ENCODE measurements around the gene WFDC6. TPM values are rescaled to one million over a fixed set of nuclear protein-coding genes. Genes with fewer than 3 reads are reported as not detected.

The WFDC6 gene
- total and polyA plus RNA-seq, 2 of the 8 experiments (the other 6 are each of a cell fraction or from before 2014, with no cell fraction given) = not detected

DNA sequence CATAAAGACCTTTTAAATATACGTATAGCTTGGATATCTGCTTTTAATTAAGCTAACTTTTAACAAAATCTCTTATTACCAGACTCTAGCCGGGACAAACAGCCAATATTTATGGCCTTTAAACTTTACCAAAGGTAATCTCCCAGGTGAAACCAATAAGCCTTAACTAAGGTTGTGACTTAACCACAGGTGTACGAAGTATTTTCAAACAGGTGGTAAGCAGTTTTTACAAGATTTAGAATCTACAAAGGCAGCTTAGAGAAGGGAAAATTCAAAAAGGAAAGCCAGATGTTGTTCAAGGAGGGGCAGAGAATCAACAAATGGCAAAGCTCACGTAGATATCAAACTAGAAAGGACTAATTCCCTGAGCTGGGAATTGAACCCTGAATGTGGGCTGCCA is 53.9 kb downstream of the WFDC6 start:
- no peak overlapping the region for H2BK5ac ChIP-seq (ENCODE audit: low read depth, low read length)
- no peak for DNase-seq (ENCODE audit: low read depth in 1 of 2, low spot score in 2 of 2)
- WGBS, 2 experiments (ENCODE audit: extremely low coverage in 1 of 2, insufficient coverage in 1 of 2, insufficient read length in 1 of 2, insufficient replicate concordance in 2 of 2, low coverage in 1 of 2, low lambda C conversion rate in 2 of 2, missing lambda C conversion rate in 1 of 2) = 81% methylated on average over 4 of the region's 4 CpGs; no CpG with 5 or more reads in 1 of the 2 experiments
- no peak overlapping the region for H3K27ac ChIP-seq (ENCODE audit: low read depth, low read length)
- no peak overlapping the region for H2BK20ac ChIP-seq (ENCODE audit: low read length)
- no peak overlapping the region for H3K4me3 ChIP-seq (ENCODE audit: extremely low read depth in 1 of 4, insufficient read depth in 2 of 4, low read depth in 3 of 4, low read length in 4 of 4)
- peaks cover 2% of the 10 kb centered on the region; the same call in 1 of the 2 replicates for H3K23me2 ChIP-seq (ENCODE audit: low read depth, low read length)
- no peak overlapping the region for H3K56ac ChIP-seq (replicated peaks; ENCODE audit: insufficient read length, low read depth, low read length)
- H3K9ac ChIP-seq (replicated peaks in 1 of 4; ENCODE audit: extremely low read depth in 1 of 4, low read depth in 3 of 4, low read length in 3 of 4) = no peak overlapping the region
- H4K20me1 ChIP-seq (replicated peaks in 1 of 2; ENCODE audit: control insufficient read depth in 1 of 2, insufficient read depth in 2 of 2, low read length in 2 of 2) = no peaks in the 10 kb centered on the region
- no peak overlapping the region for H2AK5ac ChIP-seq (ENCODE audit: low read depth, low read length)
- H2BK15ac ChIP-seq (ENCODE audit: low read length) = no peak overlapping the region
- ChIA-PET POLR2A (ENCODE audit: partially characterized antibody) (interaction anchor here (1.5 to 5.6 kb wide), 2 partner anchors 15 to 115 kb away, joined by 4 to 24 read pairs; partner anchors contain the start of gene WFDC2), CTCF (ENCODE audit: partially characterized antibody) (interaction anchor here (0.6 to 6.2 kb wide), 19 partner anchors 13 to 286 kb away, joined by 3 to 68 read pairs (median 5); partner anchors contain the start of genes WFDC10A and WFDC2)
- no peaks in the 10 kb centered on the region for H3K9me3 ChIP-seq (ENCODE audit: insufficient read depth in 2 of 2, low read depth in 1 of 2, low read length in 1 of 2)
- no peak overlapping the region for H3K4me2 ChIP-seq (ENCODE audit: insufficient read depth in 1 of 2, low read depth in 2 of 2, low read length in 2 of 2)
- H3K4me1 ChIP-seq (replicated peaks in 1 of 4; ENCODE audit: control insufficient read depth in 3 of 4, insufficient read depth in 4 of 4, low read length in 3 of 4) = peaks cover 0 to 11% (median 0%) of the 10 kb centered on the region in 4 experiments; a peak in 2 of 7 replicates
- no peak overlapping the region for H4K8ac ChIP-seq (ENCODE audit: extremely low read depth, insufficient read depth, low read length)
- H4K91ac ChIP-seq (replicated peaks; ENCODE audit: insufficient read length, low read length) = no peak overlapping the region
- H3K23ac ChIP-seq (ENCODE audit: insufficient read length) = no peak overlapping the region
- 0 out of 8 replicates have a peak, but pooled peaks cover 0 to 3% (median 0%) of the 10 kb centered on the region in 4 experiments for H3K36me3 ChIP-seq (ENCODE audit: control insufficient read depth in 2 of 4, insufficient read depth in 4 of 4, low read length in 3 of 4)
- no peak overlapping the region for H3K18ac ChIP-seq (ENCODE audit: extremely low read depth, low read length)
- H3K79me1 ChIP-seq (ENCODE audit: low read depth, low read length) = no peaks in the 10 kb centered on the region
- FAIRE-seq = no peak
- H3K4ac ChIP-seq (replicated peaks; ENCODE audit: insufficient read length, low read depth, low read length) = no peak overlapping the region
- H2BK12ac ChIP-seq (ENCODE audit: low read depth, low read length) = no peak overlapping the region
- no peaks in the 10 kb centered on the region for H3K79me2 ChIP-seq (ENCODE audit: control insufficient read depth in 1 of 2, insufficient read depth in 2 of 2, low read length in 2 of 2)
- no peaks in the 10 kb centered on the region for H3K27me3 ChIP-seq (replicated peaks in 1 of 4; ENCODE audit: control insufficient read depth in 3 of 4, extremely low read depth in 1 of 4, insufficient read depth in 3 of 4, low read length in 3 of 4)
- no peak overlapping the region for H2BK120ac ChIP-seq (replicated peaks; ENCODE audit: low read depth, low read length)
- H4K5ac ChIP-seq (ENCODE audit: insufficient read length, low read depth, low read length) = no peak overlapping the region
- no peak overlapping the region for H3K14ac ChIP-seq (ENCODE audit: insufficient read length)
- no peak overlapping the region for H2AFZ ChIP-seq (ENCODE audit: low read length)
- TF ChIP-seq RFX5 (IDR thresholded peaks at IDR 0.05; ENCODE audit: borderline replicate concordance, low read depth, low read length) (no peak), SUZ12 (IDR thresholded peaks at IDR 0.05; ENCODE audit: low read length) (no peak), SIRT6 (IDR thresholded peaks at IDR 0.05; ENCODE audit: low read length) (no peak), TBP (IDR thresholded peaks at IDR 0.05; ENCODE audit: low read depth, low read length) (no peak), RAD21 (IDR thresholded peaks at IDR 0.05 in 1 of 2, conservative IDR thresholded peaks at IDR 0.05 in 1 of 2; ENCODE audit: low read depth in 2 of 2, low read length in 2 of 2) (no peak), SIN3A (conservative IDR thresholded peaks at IDR 0.05 in 1 of 2, IDR thresholded peaks at IDR 0.05 in 1 of 2; ENCODE audit: low read depth in 1 of 2, low read length in 2 of 2) (no peak), CHD2 (IDR thresholded peaks at IDR 0.05; ENCODE audit: low read length) (no peak), HDAC6 (IDR thresholded peaks at IDR 0.05; ENCODE audit: low read depth, low read length) (no peak), CREB1 (IDR thresholded peaks at IDR 0.05) (no peak), PHF8 (conservative IDR thresholded peaks at IDR 0.05; ENCODE audit: low read depth, low read length) (no peak), RNF2 (IDR thresholded peaks at IDR 0.05; ENCODE audit: borderline replicate concordance, low read depth, low read length, missing control alignments, poor library complexity, severe bottlenecking) (no peak), MAFK (IDR thresholded peaks at IDR 0.05; ENCODE audit: low read depth, low read length) (no peak)
